ENCODE data around the gene C1QL1. TPM values are rescaled to one million over a fixed set of nuclear protein-coding genes. Genes with fewer than 3 reads are reported as not detected.

Gene C1QL1
- polyA plus RNA-seq, 2 donors: 0.57 to 0.79 TPM

DNA sequence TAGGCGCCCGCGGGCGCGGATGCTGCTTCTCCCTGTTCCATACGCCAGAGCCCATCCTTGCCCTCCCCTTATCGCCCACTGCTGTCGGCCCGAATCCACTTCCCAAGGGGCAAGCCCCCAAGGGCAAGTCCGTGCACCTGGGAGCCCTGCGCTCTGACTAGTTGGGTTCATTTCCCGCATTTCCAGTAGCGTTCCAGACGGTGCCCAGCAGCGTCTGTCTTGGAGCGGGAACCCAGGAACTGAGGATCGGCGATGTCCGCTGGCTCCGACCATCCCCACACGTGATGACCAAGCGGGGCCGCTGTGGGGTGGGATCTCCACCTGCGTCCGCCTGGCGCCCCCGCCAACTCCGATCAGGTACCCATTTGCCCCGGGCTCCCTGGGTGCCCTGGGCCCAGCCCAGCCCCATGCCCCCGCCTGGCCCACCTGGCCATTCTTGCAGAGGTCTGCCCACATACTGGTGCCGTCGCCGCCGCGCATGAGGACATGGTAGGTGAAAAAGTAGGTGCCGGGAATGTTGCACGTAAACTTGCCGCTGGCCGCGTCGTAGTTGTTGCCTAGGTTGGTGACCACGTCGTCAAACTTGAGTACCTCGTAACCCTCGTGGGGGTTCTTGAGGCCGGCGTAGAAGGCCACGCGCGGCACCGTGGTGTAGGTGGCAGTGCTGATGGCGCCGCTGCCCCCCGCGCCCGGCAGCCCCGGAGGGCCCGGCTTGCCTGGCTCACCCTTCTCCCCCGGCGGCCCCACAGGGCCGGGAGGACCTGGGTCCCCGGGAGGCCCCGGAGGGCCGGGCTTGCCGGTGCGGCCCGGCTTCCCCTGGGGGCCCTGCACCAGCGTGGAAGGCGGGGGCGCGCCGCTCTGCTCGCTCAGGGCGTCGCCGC, 837 bp downstream of the C1QL1 start:
- peak overlapping the region in 1 of 2 donors; percentile 42 for H3K4me3 ChIP-seq (ENCODE audit: low read depth in 1 of 2, low read length in 2 of 2)
- H3K27me3 ChIP-seq (ENCODE audit: control insufficient read depth in 1 of 2, insufficient read depth in 2 of 2, low read length in 2 of 2): peaks cover 0 to 18% of the 10 kb centered on the region in 2 donors
- no peak overlapping the region for H3K27ac ChIP-seq (ENCODE audit: low read depth in 2 of 2, low read length in 1 of 2)
- peaks cover 6 to 16% of the 10 kb centered on the region in 2 donors for H3K4me1 ChIP-seq (ENCODE audit: control insufficient read depth in 2 of 2, insufficient read depth in 2 of 2, low read length in 1 of 2)
- 4 to 5% methylated on average over 70 to 76 of the region's 76 CpGs for WGBS, 2 donors
- H3K36me3 ChIP-seq (ENCODE audit: control insufficient read depth in 2 of 2, insufficient read depth in 2 of 2, low read length in 1 of 2): no peaks in the 10 kb centered on the region
- peaks cover 0 to 3% of the 10 kb centered on the region in 2 donors for H3K9me3 ChIP-seq (ENCODE audit: control insufficient read depth in 2 of 2, insufficient read depth in 1 of 2, low read depth in 1 of 2, low read length in 1 of 2)

DNA sequence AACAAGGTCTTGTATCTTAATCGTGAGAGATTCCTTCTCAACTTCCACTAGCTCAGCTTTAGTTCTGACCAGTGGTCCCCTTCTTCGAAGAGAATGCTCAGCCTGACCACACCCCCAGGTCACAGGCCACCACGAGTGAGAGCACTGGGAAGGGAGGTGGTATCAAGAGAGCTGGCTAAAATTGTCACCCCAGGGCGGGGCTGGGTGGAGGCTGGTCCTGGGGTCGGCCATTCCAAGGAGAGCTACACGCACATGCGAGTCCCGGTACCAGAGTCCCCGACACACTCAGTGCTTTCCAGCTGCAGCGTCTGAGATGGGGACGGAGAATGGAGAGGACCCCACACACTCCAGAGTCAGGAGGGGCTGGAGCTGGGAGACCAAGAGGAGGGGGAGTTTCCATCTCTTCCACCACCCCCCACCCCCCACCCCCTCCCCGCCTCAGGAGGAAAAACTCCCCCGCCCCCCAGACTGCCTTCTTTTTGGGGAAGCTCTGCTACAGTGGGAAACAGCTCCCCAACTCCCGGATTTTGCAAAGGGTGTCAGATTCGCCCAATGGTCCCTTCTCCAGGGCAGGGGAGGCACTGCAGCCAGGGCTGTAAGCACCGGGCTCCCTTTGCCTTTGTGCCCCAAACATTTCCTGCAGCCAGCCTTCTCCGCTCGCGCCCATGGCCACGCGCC, 1.6 kb downstream of the C1QL1 start:
- peaks cover 0 to 18% of the 10 kb centered on the region in 2 donors for H3K27me3 ChIP-seq (ENCODE audit: control insufficient read depth in 1 of 2, insufficient read depth in 2 of 2, low read length in 2 of 2)

DNA sequence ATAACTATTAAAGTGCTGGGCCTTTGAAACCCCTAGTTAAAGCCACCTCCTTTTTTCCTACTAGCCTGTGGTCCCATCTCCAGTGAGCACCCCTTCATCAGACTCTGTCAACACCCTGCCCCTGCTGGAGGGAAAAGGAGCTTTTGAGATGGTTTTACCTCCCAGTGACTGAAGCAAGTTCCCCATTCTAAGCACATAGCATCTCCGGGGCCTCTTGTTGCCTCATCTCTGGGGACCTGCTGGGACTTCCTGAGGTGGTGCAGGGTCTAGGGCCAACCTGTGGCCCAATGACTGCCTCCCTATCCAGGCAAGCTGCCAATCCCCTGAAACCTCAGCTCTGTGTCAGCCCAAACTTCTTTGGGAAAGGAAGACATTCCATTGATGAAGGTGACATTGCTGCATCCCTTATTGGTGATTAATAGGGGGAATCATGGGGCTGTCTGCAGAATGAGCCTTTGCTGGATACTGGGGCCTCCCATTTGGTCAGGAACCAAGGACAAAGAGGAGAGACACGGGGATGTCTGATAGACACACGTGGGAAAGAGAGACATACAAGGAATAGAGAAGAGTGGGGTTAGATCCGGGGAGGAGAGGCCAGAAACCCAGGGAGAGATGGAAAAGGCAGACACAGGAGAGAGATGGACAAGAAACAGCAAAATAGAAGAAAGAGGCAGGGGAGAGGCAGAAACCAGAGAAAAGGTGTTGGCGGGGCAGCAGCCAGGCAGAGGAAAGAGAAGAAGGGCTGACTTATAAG, 2.4 kb downstream of the C1QL1 start:
- Histone ChIP-seq H3K4me3 (ENCODE audit: low read depth in 1 of 2, low read length in 2 of 2) (no peak overlapping the region), H3K4me1 (ENCODE audit: control insufficient read depth in 2 of 2, insufficient read depth in 2 of 2, low read length in 1 of 2) (peaks cover 6 to 17% of the 10 kb centered on the region in 2 donors), H3K36me3 (ENCODE audit: control insufficient read depth in 2 of 2, insufficient read depth in 2 of 2, low read length in 1 of 2) (no peaks in the 10 kb centered on the region), H3K27me3 (ENCODE audit: control insufficient read depth in 1 of 2, insufficient read depth in 2 of 2, low read length in 2 of 2) (peaks cover 0 to 18% of the 10 kb centered on the region in 2 donors), H3K9me3 (ENCODE audit: control insufficient read depth in 2 of 2, insufficient read depth in 1 of 2, low read depth in 1 of 2, low read length in 1 of 2) (peaks cover 0 to 3% of the 10 kb centered on the region in 2 donors), H3K27ac (ENCODE audit: low read depth in 2 of 2, low read length in 1 of 2) (no peak overlapping the region)
- WGBS, 2 donors: 59 to 73% methylated on average over 4 to 5 of the region's 5 CpGs

More for the DNA sequence above, 1.6 kb downstream of the C1QL1 start:
- Histone ChIP-seq H3K9me3 (ENCODE audit: control insufficient read depth in 2 of 2, insufficient read depth in 1 of 2, low read depth in 1 of 2, low read length in 1 of 2) (peaks cover 0 to 3% of the 10 kb centered on the region in 2 donors), H3K27ac (ENCODE audit: low read depth in 2 of 2, low read length in 1 of 2) (no peak overlapping the region), H3K4me1 (ENCODE audit: control insufficient read depth in 2 of 2, insufficient read depth in 2 of 2, low read length in 1 of 2) (peaks cover 6 to 16% of the 10 kb centered on the region in 2 donors), H3K36me3 (ENCODE audit: control insufficient read depth in 2 of 2, insufficient read depth in 2 of 2, low read length in 1 of 2) (no peaks in the 10 kb centered on the region), H3K4me3 (ENCODE audit: low read depth in 1 of 2, low read length in 2 of 2) (no peak overlapping the region)
- WGBS, 2 donors: 20 to 24% methylated on average over 19 to 21 of the region's 21 CpGs

DNA sequence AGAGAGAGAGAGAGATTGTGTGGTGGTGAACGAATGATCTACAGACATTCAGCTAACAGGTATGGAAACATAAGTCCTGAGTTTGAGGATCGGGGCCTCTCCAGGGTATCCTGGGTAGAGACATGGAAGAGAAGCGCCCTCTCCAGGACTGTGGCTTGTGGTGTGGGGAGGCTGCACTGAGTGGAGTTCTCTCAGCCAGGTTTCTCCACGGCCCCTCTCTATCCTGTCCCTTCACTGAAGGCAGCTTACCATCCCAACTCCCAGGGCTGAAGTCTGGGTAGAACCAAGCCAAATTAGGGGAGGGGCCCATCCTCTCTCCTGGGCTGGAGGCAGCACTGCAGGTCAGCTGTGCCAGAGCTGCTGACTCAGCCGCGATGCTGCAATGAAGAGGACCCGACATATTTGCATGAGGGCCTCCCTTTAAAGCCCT, 6.2 kb downstream of the C1QL1 start:
- H3K36me3 ChIP-seq (ENCODE audit: control insufficient read depth in 2 of 2, insufficient read depth in 2 of 2, low read length in 1 of 2): no peaks in the 10 kb centered on the region
- peaks cover 0 to 11% of the 10 kb centered on the region in 2 donors for H3K4me1 ChIP-seq (ENCODE audit: control insufficient read depth in 2 of 2, insufficient read depth in 2 of 2, low read length in 1 of 2)
- WGBS, 2 donors: 76 to 79% methylated on average over 7 of the region's 7 CpGs
- H3K27ac ChIP-seq (ENCODE audit: low read depth in 2 of 2, low read length in 1 of 2): no peak overlapping the region
- H3K4me3 ChIP-seq (ENCODE audit: low read depth in 1 of 2, low read length in 2 of 2): no peak overlapping the region
- peaks cover 0 to 6% of the 10 kb centered on the region in 2 donors for H3K27me3 ChIP-seq (ENCODE audit: control insufficient read depth in 1 of 2, insufficient read depth in 2 of 2, low read length in 2 of 2)
- H3K9me3 ChIP-seq (ENCODE audit: control insufficient read depth in 2 of 2, insufficient read depth in 1 of 2, low read depth in 1 of 2, low read length in 1 of 2): peaks cover 0 to 1% of the 10 kb centered on the region in 2 donors

DNA sequence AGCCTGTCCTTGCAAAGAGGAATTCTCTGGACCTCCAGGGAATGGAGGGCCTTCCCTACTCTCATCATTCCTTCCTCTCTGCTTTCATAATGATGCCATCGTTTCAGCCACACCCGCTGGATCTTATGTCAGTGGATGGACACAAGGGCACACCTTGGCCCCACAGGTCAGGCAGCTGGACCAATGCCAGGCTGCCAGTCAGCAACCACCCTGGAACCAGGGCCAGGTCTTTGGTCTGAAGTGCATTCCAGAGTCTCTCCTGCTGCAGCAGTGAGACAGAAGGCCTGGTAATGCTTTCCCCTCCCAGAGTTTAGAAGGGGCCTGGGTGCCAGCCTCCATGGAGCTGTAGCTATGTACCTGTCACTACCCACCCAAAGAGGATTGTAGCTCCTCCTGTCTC, 7.4 kb downstream of the C1QL1 start:
- Histone ChIP-seq H3K27ac (ENCODE audit: low read depth in 2 of 2, low read length in 1 of 2) (no peak overlapping the region), H3K27me3 (ENCODE audit: control insufficient read depth in 1 of 2, insufficient read depth in 2 of 2, low read length in 2 of 2) (no peaks in the 10 kb centered on the region)
- WGBS, 2 donors: 51 to 64% methylated on average over 2 of the region's 2 CpGs

DNA sequence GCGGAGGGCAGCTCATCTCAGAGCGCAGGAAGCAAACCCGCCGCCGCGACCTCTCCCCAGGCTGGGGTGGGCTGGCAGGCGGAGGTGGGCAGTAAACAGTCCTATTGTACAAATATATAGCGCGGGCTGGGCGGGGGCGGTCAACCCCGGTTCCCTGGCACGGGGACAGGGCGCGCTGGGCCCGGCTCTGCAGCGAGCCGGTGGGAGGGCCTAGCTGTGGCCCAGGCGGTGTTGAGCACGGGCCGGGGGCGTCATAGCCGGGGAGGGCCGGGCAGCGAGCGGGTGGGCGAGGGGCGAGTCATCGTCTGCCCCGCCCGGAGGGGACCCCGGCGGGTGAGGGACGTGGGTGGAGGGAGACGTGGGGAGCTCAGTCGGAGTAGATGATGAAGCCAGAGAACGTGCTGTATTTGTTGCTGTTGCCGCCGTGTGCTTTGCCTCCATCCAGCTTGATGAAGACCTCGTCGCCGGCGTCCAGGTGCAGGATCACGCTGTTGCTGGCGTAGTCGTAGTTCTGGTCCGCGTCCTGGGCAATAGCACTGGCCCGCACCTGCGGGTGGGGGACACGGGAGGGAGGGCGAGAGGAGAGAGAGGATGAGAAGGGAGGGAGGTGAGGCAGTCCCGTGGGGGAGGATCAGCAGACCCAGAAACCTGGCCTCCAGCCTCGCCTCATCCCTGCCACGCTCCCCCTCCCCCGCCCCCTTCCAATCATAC, 8.1 kb downstream of the C1QL1 start:
- Histone ChIP-seq H3K4me3 (ENCODE audit: low read depth in 1 of 2, low read length in 2 of 2) (no peak overlapping the region), H3K4me1 (ENCODE audit: control insufficient read depth in 2 of 2, insufficient read depth in 2 of 2, low read length in 1 of 2) (peaks cover 0 to 8% of the 10 kb centered on the region in 2 donors), H3K27me3 (ENCODE audit: control insufficient read depth in 1 of 2, insufficient read depth in 2 of 2, low read length in 2 of 2) (no peaks in the 10 kb centered on the region), H3K36me3 (ENCODE audit: control insufficient read depth in 2 of 2, insufficient read depth in 2 of 2, low read length in 1 of 2) (no peaks in the 10 kb centered on the region), H3K9me3 (ENCODE audit: control insufficient read depth in 2 of 2, insufficient read depth in 1 of 2, low read depth in 1 of 2, low read length in 1 of 2) (no peaks in the 10 kb centered on the region), H3K27ac (ENCODE audit: low read depth in 2 of 2, low read length in 1 of 2) (no peak overlapping the region)
- WGBS, 2 donors: 19 to 20% methylated on average over 51 to 56 of the region's 56 CpGs

More for the DNA sequence above, 7.4 kb downstream of the C1QL1 start:
- no peaks in the 10 kb centered on the region for H3K36me3 ChIP-seq (ENCODE audit: control insufficient read depth in 2 of 2, insufficient read depth in 2 of 2, low read length in 1 of 2)
- H3K4me3 ChIP-seq (ENCODE audit: low read depth in 1 of 2, low read length in 2 of 2): no peak overlapping the region
- H3K9me3 ChIP-seq (ENCODE audit: control insufficient read depth in 2 of 2, insufficient read depth in 1 of 2, low read depth in 1 of 2, low read length in 1 of 2): no peaks in the 10 kb centered on the region
- H3K4me1 ChIP-seq (ENCODE audit: control insufficient read depth in 2 of 2, insufficient read depth in 2 of 2, low read length in 1 of 2): peaks cover 0 to 8% of the 10 kb centered on the region in 2 donors

DNA sequence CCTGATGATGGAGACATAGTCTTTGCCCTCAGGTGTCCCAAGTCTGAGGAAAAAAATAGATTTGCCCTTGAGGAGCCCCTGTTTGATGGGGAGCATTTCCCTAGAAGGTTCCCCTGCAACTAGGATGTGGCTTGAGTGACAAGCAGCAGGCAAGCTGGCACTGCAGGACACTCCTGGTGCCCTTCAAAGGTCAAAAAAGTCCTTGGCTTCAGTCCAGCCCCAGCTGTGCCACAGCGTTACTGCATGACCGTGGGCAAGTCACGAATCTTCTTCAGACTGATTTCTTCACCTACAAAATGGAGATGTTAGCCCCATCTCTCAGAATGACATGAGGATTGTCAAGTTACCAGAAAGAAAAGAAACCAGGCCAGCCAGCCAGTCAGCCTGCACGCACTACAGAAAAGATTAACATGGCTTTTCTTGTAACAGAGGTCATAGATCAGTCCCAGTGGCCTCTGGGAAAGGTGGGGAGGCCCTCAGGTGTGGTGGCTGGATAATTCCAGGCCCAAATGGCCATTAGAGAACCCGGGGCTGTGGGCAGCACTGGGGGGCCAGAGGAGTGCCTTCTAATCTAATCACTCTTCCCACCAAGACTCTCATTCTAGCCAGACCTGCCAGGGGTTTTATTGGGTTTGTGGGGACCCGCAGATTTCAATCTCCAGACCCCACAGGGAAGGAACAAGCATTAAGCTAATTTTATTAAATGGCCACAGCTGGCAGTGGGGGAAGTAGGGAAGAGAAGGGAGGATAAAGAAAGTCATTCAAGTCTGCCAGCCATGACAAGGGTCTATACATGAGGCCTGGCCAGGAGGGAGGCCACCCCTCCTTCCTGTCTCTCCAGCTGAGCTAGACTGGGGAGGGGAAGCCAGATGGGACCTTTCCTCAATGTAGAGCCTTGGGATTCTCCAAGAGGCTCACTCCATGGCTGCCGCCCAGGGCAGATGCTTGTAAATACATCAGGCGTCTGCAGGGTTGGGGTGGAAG, 10.8 kb downstream of the C1QL1 start:
- Histone ChIP-seq H3K27me3 (ENCODE audit: control insufficient read depth in 1 of 2, insufficient read depth in 2 of 2, low read length in 2 of 2) (no peaks in the 10 kb centered on the region), H3K9me3 (ENCODE audit: control insufficient read depth in 2 of 2, insufficient read depth in 1 of 2, low read depth in 1 of 2, low read length in 1 of 2) (no peaks in the 10 kb centered on the region), H3K27ac (ENCODE audit: low read depth in 2 of 2, low read length in 1 of 2) (no peak overlapping the region), H3K4me3 (ENCODE audit: low read depth in 1 of 2, low read length in 2 of 2) (no peak overlapping the region), H3K36me3 (ENCODE audit: control insufficient read depth in 2 of 2, insufficient read depth in 2 of 2, low read length in 1 of 2) (no peaks in the 10 kb centered on the region), H3K4me1 (ENCODE audit: control insufficient read depth in 2 of 2, insufficient read depth in 2 of 2, low read length in 1 of 2) (peaks cover 0 to 8% of the 10 kb centered on the region in 2 donors)
- 73 to 83% methylated on average over 8 of the region's 8 CpGs for WGBS, 2 donors

DNA sequence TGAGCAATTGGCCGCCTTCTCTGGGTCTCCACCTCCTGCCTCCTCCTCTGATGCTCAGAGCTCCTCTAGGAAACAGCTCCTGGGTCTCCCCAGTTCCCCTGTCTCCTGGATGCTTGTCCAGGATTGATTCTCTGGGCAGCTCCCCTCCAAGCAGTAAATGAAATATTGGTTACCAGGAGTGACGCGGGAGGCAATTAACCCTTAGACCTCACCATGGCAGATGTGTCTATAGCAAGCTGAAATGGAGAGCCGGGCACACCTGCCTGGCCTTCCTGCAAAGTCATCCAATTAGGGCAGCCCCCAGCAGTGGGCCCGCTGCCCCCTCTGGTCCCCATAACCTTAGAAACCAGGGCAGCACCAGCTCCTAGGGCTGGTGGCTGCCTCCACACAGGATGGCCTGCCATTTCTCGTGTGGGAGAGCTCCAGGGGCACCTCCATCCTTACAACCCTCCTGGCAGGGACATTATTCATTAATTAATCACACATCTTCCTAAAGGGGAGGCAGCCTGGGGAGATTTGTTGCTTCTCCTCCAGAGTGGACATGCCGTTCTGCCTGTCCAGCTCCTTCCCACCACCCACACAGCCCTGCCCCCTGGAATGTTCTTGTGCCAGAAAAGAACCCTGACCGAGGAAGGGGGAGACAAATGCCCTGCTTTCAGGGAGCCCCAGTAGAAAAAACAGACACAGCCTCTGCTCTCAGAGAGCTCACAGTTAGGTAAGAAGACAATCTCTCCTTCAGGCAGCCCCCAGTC, 12.3 kb downstream of the C1QL1 start:
- H3K27ac ChIP-seq (ENCODE audit: low read depth in 2 of 2, low read length in 1 of 2): no peak overlapping the region
- no peak overlapping the region for H3K4me3 ChIP-seq (ENCODE audit: low read depth in 1 of 2, low read length in 2 of 2)
- no peaks in the 10 kb centered on the region for H3K27me3 ChIP-seq (ENCODE audit: control insufficient read depth in 1 of 2, insufficient read depth in 2 of 2, low read length in 2 of 2)
- H3K4me1 ChIP-seq (ENCODE audit: control insufficient read depth in 2 of 2, insufficient read depth in 2 of 2, low read length in 1 of 2): peaks cover 0 to 8% of the 10 kb centered on the region in 2 donors
- 67 to 75% methylated on average over 8 of the region's 8 CpGs for WGBS, 2 donors
- H3K36me3 ChIP-seq (ENCODE audit: control insufficient read depth in 2 of 2, insufficient read depth in 2 of 2, low read length in 1 of 2): no peaks in the 10 kb centered on the region
- H3K9me3 ChIP-seq (ENCODE audit: control insufficient read depth in 2 of 2, insufficient read depth in 1 of 2, low read depth in 1 of 2, low read length in 1 of 2): no peaks in the 10 kb centered on the region

Measured in esophagus (tissue), 2 donors.